AG09319 (cell line): ENCODE results near the gene CXCR6.

Experiments
- DNase-seq: peaks from one replicate; pipeline ENCODE4 v3.0.0-alpha.2; 2010; ENCODE audit warnings: low read depth; ENCODE audit errors: extremely low read depth
- TF ChIP-seq, protein P1 (sequence below): IDR thresholded peaks from 2 replicates; pipeline ENCODE4 v1.5.1; 2011; ENCODE audit warnings: low read depth, mild to moderate bottlenecking, inconsistent platforms, low read length, moderate library complexity

CXCR6 gene

GRCh38 chr3:45984331-45985312 is 41.4 kb downstream of the CXCR6 start:
- TF ChIP-seq, protein P1, sequence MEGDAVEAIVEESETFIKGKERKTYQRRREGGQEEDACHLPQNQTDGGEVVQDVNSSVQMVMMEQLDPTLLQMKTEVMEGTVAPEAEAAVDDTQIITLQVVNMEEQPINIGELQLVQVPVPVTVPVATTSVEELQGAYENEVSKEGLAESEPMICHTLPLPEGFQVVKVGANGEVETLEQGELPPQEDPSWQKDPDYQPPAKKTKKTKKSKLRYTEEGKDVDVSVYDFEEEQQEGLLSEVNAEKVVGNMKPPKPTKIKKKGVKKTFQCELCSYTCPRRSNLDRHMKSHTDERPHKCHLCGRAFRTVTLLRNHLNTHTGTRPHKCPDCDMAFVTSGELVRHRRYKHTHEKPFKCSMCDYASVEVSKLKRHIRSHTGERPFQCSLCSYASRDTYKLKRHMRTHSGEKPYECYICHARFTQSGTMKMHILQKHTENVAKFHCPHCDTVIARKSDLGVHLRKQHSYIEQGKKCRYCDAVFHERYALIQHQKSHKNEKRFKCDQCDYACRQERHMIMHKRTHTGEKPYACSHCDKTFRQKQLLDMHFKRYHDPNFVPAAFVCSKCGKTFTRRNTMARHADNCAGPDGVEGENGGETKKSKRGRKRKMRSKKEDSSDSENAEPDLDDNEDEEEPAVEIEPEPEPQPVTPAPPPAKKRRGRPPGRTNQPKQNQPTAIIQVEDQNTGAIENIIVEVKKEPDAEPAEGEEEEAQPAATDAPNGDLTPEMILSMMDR = no peak
- DNase-seq = peak; percentile 90

DNA sequence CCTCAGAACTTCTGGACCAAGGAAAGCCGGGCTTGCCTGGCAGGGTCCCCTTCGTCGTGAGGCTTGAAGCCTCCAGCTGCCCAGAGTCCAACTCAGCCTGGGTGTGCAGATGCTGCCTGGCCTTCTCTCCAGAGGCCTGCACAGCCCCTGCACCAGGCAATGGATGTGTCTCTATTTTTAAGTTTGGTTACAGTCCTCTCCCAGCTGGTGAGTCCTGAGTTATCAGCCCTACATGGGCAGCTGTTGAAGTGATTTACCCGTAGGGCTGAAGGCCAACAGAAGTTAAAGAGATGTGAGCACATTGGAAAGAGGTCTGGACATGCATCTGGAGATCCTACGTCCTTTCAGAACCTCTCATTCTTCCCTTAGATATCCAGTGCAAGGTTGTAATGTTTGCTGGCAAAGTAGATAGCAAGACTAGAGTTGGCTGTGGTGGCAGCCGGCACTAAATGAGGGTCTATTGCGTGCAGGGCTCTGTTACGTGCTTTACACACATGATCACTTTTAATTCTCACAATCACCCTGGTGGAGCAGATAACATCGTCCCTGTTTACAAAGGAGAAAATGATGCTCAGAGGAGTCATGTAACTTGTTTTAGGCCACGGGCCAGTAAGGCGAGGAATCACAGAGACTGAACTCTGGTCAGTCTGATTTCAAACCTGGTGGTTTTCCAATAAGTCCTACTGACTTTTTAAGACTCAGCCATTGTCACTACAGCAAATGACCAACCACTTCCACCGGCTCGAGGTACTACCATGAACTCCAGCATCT is 42.5 kb downstream of the CXCR6 start:
- TF ChIP-seq, protein P1 = no peak
- no peak for DNase-seq

GRCh38 chr3:45986303-45986982 is 43.2 kb downstream of the CXCR6 start:
- no peak for DNase-seq
- TF ChIP-seq, protein P1 = no peak

- TF ChIP-seq, protein P1 = no peak
- no peak for DNase-seq
Measured at GRCh38 chr3:45987368-45988291, 44.4 kb downstream of the CXCR6 start.

DNA sequence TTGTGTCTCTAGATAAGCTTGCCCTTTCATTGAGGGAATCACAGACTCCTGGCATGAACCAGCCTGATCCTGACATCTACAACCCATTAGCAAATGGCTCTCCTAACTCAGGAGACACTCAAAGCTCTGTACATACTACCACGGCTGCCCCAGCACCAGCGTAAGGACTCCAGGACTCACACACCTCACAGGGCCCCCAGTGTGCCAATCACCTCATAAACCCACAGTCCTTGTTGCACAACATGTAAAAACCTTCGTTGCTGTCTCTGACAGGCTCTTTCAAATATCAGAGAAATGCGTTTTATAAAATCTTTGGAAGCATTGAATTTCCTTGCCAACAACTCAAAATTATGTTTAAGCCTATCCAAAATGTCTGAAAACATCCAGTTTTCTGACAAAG is 45.1 kb downstream of the CXCR6 start:
- TF ChIP-seq, protein P1 = no peak
- no peak for DNase-seq

DNA sequence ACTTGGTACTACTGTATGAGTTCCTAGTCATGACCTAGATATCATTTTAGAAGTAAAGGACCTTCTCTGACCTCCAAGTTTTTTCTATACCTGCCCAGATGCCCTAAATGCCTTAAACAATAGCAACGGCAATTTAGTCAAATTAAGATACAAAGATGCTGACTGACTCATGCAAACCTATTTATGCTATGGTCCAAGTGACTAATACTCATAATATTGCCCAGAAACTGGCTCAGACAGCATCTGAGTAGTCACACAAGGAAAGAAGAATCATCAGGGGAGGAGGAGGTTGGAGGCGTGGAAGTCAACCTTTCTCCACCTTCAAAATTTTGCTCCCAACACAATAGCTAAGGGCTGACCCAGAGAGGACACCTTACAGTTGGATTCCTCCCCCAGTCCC is 45.5 kb downstream of the CXCR6 start:
- DNase-seq = no peak
- TF ChIP-seq, protein P1 = no peak
